GM21515 (cell line): ENCODE measurements around the gene PARVA.

ENCODE experiments used
- ATAC-seq: cut with Tn5 transposase; IDR thresholded peaks from one replicate; pipeline ENCODE4 v1.9.1; 2021; ENCODE audit not compliant: unreplicated experiment

PARVA gene

GRCh38 chr11:12455938-12456337 lies 78.6 kb downstream of the PARVA start:
- ATAC-seq: no peak

GRCh38 chr11:12456651-12457579 lies 79.5 kb downstream of the PARVA start:
- ATAC-seq: no peak

- no peak for ATAC-seq
Measured at GRCh38 chr11:12458042-12458441, 80.7 kb downstream of the PARVA start.

- no peak for ATAC-seq
Measured at GRCh38 chr11:12459374-12459773, 82.0 kb downstream of the PARVA start.

- no peak for ATAC-seq
Measured at GRCh38 chr11:12459865-12460444, 82.6 kb downstream of the PARVA start.

- ATAC-seq: no peak
Measured at GRCh38 chr11:12460466-12460865, 83.1 kb downstream of the PARVA start.

- ATAC-seq: no peak
Measured at GRCh38 chr11:12461516-12461915, 84.1 kb downstream of the PARVA start.

GRCh38 chr11:12464303-12464702 lies 86.9 kb downstream of the PARVA start:
- ATAC-seq: no peak

GRCh38 chr11:12465332-12465731 lies 88.0 kb downstream of the PARVA start:
- no peak for ATAC-seq

GRCh38 chr11:12467610-12468009 lies 90.2 kb downstream of the PARVA start:
- ATAC-seq: no peak

- ATAC-seq: no peak
Measured at GRCh38 chr11:12469451-12469850, 92.1 kb downstream of the PARVA start.

- ATAC-seq: no peak
Measured at GRCh38 chr11:12470236-12470635, 92.9 kb downstream of the PARVA start.

GRCh38 chr11:12472401-12473005 lies 95.1 kb downstream of the PARVA start:
- no peak for ATAC-seq

- ATAC-seq: no peak
Measured at GRCh38 chr11:12473381-12473780, 96.0 kb downstream of the PARVA start.

- no peak for ATAC-seq
Measured at GRCh38 chr11:12474871-12475270, 97.5 kb downstream of the PARVA start.

GRCh38 chr11:12478743-12479142 lies 101.4 kb downstream of the PARVA start:
- ATAC-seq: no peak

- no peak for ATAC-seq
Measured at GRCh38 chr11:12480401-12480800, 103.0 kb downstream of the PARVA start.

- no peak for ATAC-seq
Measured at GRCh38 chr11:12482839-12483238, 105.5 kb downstream of the PARVA start.

GRCh38 chr11:12483604-12484003 lies 106.2 kb downstream of the PARVA start:
- no peak for ATAC-seq

GRCh38 chr11:12485328-12485727 lies 108.0 kb downstream of the PARVA start:
- ATAC-seq: no peak

GRCh38 chr11:12489246-12489772 lies 111.9 kb downstream of the PARVA start:
- ATAC-seq: no peak

- no peak for ATAC-seq
Measured at GRCh38 chr11:12494699-12495098, 117.3 kb downstream of the PARVA start.
